Activated CD4-positive, alpha-beta T cell treated with anti-CD3 and anti-CD28 coated beads for 48 hours (primary cell): Measurements from ENCODE around the gene SERAC1.
"Not testable (repeated sequence)": the region's sequence is repeated elsewhere in the genome, so short reads cannot be mapped to it uniquely, and the experiment has no call there.

ENCODE experiments used
- DNase-seq: peaks from one replicate; pipeline ENCODE4 v3.0.0-alpha.2; 2020

Gene SERAC1

GRCh38 chr6:158168040-158168289 lies at the start of gene SERAC1:
Gene SERAC1, minus strand, starts transcription at chr6:158168262. Its CDS starts 9,899 bp downstream, at chr6:158158363.
- DNase-seq = no peak

DNA sequence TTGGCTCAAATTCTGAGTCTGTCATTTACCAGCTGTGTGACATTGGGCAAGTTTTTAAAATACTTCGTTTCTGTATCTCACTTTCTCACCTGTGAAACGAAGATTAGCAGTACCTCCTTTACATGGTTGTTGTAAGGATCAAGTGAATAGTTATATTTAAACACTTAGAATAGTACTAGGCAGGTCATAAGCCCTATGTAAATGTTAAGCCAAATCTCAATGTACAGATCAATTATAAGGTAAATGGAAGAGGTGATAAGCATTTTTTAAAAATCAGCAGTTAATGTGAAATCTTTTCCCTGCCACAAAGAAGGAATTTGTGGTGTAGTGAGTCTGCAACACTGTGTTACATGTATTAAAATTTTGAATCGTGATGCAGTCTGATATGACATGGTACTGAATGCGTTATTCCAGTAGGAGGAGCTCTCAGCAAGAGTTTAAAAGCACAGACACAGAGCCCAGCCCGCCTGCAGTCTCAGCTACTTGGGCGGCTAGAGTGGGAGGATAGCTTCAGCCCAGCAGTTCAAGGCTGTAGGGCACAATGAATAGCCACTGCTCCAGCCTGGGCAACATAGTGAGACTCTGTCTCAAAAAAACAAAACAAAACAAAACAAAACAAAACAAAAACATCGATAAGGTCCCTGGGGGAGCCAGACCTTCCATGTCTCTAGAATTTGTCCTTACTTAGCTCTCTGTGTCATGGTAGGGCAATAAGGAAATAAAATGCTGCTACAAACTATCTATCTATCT lies 46.0 kb upstream of the SERAC1 start:
- DNase-seq = peak; percentile 68

DNA sequence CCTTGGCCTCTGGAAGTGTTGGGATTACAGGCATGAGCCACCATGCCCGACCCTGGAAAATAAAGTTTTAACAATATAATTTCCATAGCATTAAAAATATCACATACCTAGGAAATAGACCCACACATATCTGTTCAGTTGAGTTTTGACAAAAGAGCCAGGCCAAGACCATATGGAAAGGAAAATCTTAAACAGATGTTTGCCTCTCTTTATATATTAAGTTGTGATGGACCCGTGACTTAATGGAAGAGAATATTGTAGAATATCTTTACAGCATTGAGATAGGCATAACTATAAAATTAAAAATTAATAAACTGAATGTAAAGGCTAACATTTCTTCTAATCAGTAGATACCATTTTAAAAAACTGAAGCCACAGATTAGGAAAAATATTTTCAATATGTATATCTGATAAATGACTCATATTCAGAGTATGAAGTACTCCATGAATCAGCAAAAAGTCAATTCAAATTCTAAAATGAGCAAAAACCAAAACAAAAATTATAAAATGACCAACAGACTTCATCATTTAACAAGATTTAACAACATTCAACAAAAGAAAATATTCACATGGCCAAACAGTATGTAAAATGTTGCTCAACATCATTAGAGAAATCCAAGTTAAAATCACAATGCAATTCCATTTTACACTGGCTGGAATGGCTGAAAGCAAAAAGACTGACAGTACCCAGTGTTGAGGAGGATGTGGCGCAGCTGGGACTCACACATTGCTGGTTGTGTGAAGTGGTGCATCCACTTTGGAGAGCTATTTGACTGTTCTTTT lies 43.4 kb upstream of the SERAC1 start:
- peak; percentile 39 for DNase-seq

GRCh38 chr6:158209582-158210333 lies 41.7 kb upstream of the SERAC1 start:
- DNase-seq = not testable (repeated sequence)

GRCh38 chr6:158208226-158209030 lies 40.4 kb upstream of the SERAC1 start:
- not testable (repeated sequence) for DNase-seq

DNA sequence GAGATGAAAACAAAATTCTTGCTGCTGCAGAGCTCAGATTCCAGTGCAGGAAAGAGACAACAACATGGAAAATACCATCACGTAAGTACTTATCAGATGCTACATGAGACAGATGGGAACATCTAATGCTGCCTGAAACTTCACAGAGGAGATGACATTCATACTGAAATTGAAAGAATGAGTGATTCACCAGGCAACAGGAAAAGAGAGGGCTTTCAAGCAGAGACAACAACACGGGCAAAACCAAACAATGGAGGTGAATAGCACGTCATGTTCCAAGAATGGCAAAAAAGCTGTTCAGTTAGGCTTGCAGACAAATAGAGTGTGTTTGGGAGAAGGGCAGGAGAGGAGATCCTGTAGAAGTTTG lies 39.3 kb upstream of the SERAC1 start:
- DNase-seq = peak; percentile 40

- DNase-seq = no peak
Observed at GRCh38 chr6:158206740-158207421, 38.8 kb upstream of the SERAC1 start.

- DNase-seq = no peak
Observed at GRCh38 chr6:158205169-158205944, 37.3 kb upstream of the SERAC1 start.

DNA sequence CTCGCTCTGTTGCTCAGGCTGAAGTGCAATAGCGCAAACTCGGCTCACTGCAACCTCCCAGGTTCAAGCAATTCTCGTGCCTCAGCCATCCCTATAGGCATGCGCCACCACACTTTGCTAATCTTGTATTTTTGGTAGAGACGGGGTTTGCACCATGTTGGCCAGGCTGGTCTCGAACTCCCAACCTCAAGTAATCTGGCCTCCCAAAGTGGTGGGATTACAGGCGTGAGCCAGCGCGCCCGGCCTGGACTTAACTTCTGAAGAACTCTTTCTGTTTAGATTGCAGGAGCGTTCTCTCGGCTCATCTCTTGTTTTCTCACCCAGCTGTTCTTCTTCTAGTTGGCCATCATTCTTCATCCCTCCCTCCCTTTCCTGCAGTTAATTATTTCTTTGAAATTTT lies 30.4 kb upstream of the SERAC1 start:
- DNase-seq = no peak

- DNase-seq = no peak
Observed at GRCh38 chr6:158194487-158195280, 26.6 kb upstream of the SERAC1 start.

DNA sequence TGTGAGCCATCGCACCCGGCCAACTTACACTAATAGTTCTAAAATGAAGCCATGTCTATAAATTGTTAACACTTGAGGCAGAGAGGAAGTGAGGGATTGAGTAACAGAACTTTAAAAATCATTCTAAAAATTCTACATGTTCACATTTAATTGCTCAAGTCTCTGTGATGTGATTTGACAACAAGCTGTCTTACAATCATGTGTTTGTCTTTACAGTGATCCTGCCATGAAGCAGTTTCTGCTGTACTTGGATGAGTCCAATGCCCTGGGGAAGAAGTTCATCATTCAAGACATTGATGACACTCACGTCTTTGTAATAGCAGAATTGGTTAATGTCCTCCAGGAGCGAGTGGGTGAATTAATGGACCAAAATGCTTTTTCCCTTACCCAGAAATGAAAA lies 23.7 kb upstream of the SERAC1 start:
- no peak for DNase-seq

DNA sequence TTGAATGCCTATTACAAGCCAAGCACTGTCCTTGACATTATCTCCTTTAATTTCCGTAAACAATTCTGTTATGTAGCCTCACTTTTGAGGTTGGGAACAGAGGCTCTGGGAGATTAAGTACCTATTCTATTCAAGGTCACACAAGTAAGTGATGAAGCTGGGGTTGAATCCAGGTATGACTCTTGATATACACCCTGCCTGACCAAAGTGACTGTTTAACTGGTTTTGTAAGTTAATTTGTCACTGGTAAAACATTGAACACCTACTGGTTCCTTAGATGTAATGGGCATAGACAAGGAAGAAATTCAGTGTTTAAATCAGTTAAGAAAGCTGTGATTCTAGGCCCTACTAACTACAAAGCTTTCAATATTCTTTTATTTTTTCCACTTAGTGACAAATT lies 23.0 kb upstream of the SERAC1 start:
- no peak for DNase-seq

- no peak for DNase-seq
Observed at GRCh38 chr6:158188591-158188990, 20.5 kb upstream of the SERAC1 start.

DNA sequence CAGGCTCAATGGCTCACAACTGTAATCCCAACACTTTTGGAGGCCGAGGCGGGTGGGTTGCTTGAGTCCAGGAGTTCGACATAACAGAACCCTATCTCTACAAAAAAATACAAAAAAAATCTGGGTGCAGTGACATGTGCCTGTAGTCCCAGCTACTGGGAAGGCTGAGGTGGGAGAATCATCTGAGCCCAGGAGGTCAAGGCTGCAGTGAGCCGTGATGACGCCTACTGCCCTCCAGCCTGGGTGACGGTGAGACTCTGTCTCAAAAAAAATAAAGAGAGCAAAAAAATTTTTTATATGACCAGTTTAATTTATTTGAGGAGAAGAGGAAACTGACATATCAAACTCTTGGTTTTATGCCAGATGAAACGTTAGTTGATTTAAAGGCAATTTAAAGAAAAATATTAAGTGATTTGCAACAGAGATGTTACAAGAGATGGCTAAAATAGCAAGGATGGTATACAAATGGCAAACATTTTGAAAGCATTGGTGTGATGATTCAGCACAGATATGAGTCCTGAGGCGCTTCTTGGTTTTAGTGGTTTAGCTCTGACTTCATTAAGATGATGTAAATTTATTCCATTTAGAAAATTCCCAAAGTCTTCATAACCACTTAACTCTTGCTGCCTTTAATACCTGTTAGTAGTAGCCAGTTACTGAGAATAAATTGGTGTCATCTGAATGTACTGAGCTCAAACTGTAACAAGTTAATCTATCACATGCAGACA lies 17.8 kb upstream of the SERAC1 start:
- DNase-seq = no peak

DNA sequence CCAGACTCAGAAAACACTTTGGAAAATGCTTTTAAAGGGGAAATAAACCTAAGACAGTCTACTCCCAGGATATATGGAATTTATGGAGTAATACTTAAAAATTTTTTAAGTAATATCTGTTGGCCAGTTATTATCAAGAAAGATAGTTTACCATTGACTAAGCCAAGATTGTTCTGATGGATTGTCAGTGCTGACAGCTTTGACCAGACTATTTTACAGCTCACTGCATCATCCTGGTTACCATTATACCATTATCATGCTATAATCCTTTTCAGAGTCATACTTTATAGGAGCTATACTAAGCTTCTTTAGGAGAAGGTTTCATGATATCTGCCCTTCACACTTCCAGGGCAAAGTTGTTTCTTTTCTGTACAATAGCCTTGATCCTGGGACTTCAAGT lies 16.5 kb upstream of the SERAC1 start:
- DNase-seq = no peak

GRCh38 chr6:158183174-158183972 lies 15.3 kb upstream of the SERAC1 start:
- DNase-seq = not testable (repeated sequence)

GRCh38 chr6:158177712-158178111 lies 9.7 kb upstream of the SERAC1 start:
- not testable (repeated sequence) for DNase-seq

DNA sequence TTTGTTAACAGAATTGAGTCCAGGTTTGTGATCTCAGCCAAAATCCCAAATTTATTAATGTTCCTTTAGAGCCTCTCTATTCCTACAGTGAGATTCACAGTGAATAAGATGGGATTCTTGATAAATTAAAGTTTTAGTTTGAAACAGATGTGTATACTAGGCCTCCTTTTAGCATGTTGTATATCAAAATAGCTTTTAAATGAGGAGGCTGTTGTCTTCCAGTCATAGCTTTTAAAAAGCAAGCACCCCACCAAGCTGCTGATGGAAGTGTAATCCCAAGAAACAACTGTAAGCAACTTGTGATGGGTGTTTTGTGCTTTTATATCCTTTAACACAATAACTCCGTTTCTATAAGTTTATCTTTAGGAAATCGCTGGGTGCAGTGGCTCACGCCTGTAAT lies 7.0 kb upstream of the SERAC1 start:
- no peak for DNase-seq

GRCh38 chr6:158174514-158174913 lies 6.5 kb upstream of the SERAC1 start:
- DNase-seq = no peak
